ENCODE measurements around the gene ARHGAP26.

ARHGAP26 gene

DNA sequence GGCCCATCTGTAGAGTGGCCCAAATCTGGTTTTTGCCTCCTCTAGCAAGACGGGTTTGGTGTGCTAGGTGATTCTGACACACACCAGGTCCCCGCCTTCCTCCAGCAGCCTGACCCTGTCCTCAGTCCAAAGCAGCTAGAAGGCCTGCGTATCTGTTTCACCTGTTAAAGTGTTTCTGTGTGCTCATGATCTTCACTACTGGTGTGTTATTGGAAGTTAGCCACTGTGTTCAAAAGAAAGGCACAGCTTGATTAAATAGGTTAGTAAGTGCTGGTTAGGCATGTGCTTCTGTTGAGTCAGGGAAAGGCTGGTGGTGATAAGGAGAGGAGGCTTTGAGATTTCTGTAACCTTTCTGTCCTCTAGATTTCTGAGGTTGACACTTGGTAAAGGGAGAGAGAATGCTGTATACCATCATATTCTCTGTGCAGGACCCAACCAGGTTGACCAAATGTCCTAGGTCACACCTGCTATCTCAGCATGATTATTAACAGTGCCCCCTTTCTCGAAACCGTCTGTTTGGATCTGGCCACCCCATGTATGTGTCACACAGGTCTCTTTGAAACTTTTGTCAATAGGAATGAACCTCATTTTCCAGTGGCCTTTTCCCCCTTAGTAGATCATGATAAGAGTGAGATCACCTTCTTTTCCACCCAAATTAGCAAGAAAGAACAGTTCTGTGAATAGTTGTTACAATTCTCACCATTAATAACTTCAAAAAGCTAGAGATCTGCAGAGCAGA, 58.8 kb downstream of the ARHGAP26 start:
- in situ Hi-C loops (cut with MboI; ENCODE audit: low sequenced_read_pairs) = no loop called here

DNA sequence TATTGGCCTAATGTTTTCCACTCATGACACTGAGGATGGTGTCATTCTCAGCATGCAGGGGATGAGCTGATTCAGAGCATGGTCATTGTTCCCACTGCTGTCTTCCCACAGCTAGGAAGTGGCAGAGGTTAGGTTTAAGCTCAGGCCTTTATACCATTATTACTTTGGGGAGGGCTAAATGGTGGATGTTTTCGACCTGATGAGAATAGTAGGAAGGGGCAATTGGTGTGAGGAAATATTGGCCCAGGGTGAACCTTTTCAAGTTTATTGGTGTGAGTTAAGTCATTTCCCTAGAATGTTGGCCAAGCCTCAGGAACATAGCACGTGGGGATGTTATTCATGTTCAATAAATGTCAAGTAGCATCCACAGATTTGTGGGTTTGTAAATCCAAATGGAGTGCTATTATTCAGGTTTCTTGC, 59.6 kb downstream of the ARHGAP26 start:
- in situ Hi-C loops (cut with MboI; ENCODE audit: low sequenced_read_pairs) = no loop called here

DNA sequence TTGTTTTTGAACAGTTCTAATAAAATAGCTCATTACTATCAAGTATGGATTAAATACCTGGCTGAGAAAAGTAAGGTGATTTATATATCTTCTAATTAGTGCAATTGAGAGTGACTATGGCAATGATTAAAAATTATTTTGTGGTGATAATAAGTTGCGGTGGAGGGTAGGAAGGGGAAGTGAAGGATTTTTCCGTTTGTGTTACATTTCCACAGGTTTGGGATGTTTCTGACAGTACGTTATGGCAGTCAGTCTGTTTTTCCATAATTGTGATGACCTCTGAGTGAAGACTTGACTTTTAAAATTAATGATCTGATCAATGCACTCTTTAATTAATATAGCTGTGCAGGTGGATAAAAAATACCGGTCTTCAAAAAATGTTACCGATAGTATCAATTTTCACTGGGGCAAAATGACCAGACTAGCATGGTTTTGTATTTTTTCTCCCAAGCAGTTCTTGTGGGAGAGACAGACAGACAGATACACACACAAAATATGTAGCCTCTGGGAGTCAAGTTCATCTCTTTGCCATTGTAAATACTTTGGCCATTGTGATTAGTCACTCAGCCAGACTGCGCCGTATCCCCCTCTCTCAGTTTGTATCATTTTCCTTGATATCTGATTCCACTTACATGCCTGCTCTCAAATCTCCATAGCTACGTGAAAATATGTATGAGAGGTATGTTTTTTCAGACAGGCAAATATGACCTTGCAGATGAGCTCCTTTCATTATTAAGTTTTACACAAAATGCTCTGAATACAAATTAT, 60.2 kb downstream of the ARHGAP26 start:
- in situ Hi-C loops (cut with MboI; ENCODE audit: low sequenced_read_pairs) = no loop called here

DNA sequence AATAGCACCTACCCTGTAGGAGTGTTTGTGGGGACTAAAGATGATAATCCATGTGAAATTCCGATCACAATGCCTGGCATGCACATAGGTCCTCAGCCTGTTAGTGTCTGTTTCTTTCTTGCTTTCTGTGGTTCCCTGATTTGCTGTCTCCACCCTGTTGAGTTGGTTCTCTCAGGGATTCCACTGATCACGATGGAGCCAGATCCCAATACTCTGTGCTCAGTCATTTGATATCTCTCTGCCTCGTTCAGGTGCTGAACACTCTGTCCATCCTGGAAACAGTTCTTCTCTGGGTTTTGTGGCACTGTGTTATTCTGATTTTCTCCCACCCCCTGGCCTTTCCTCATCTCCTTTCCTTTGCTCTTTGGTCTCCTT, 60.8 kb downstream of the ARHGAP26 start:
- in situ Hi-C loops (cut with MboI; ENCODE audit: low sequenced_read_pairs) = no loop called here

DNA sequence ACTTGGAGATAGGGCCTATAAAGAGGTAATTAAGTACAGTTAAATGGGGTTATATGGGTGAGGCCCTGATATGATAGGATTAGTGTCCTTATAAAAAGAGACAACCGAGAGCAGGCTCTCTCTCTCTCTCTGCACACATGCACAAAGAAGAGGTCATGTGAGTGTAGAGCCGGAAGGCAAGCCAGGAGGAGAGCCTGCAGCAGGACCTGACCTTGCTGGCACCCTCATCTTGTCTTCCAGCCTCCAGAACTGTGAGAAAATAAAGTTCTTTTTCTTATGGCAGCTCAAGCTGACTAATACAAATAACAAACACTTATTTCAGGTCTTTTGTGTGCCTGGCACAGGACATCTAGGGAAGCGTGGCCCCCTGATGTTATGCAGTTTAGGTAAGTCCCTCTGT, 62.1 kb downstream of the ARHGAP26 start:
- in situ Hi-C loops (cut with MboI; ENCODE audit: low sequenced_read_pairs) = no loop called here

DNA sequence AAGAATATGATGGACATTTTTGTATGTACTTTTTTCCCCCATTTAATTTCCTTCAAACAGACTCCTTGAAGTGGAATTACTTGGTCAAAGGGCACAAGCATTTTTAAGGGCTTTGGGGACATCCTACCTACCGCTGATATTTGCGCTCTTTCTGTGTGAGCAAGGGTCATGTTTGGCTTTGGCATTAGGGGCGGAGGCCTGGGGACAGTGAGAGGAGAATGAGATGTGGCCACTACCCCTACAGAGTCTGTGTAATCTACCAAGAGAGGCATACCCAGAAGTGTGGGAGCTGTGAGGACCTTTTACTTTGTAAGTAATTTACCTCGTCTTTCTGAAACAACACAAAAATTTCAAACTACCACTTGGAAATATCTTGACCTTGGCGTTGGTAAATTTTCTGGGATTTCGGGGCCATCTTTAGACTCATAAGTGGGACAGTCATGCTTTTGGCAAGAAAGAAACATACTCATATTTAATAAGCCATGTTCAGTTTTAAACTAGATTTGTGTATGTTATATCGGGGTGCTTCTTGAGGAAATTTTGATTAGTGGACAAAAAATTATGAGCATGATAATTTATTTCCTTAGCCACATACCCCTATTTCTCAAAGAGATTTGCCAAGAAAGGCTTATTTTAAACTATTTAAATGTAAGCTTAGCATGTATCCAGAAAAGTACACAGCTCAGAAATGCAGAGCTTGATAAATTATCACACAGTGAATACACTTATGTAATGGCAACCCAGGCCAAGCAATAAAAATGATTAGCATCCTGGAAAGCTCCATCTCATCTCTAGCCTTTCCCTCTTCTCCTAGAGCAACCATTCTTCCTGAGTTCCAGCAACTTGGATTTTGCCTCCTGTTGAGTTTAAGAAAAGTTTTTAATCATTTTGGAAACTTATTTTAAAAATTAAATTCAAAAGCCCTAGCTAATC, 63.6 kb downstream of the ARHGAP26 start:
- in situ Hi-C loops (cut with MboI; ENCODE audit: low sequenced_read_pairs) = no loop called here

DNA sequence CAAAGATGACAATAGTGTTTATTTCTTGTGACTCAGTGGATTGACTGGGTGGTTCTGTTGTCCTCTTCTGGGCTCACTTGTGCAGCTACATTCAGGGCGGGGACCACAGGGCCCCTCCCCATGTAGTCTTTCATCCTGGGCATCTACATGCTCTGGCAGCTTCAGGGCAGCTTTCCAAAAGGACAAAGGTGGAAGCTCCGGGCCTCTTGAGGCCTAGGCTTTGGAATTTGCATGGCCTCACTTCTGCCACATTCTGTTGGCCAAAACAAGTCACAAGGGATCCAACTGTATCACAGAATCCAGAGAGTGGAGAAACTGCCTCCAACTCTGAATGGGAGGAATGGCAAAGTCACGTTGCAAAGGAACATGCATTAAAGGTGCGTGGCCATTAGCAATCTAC, 64.3 kb downstream of the ARHGAP26 start:
- in situ Hi-C loops (cut with MboI; ENCODE audit: low sequenced_read_pairs) = no loop called here

DNA sequence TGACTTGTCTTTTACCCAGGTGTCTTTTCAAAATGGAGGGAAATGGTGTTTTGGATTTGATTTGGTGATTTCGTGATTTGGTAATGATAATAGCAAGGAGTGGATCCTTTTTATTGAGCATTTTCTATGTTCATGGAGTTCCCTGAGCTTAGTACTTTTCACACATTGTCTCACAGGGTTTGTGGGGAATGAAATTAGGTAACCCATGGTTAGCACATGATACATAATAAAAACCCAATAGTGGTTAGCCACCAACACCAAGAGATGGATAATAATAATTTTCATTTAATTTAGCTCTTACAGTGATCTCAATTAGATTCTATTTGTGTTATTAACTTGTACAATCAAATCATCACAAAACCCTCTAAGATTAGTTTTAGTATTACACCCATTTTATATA, 65.4 kb downstream of the ARHGAP26 start:
- in situ Hi-C loops (cut with MboI; ENCODE audit: low sequenced_read_pairs) = no loop called here

DNA sequence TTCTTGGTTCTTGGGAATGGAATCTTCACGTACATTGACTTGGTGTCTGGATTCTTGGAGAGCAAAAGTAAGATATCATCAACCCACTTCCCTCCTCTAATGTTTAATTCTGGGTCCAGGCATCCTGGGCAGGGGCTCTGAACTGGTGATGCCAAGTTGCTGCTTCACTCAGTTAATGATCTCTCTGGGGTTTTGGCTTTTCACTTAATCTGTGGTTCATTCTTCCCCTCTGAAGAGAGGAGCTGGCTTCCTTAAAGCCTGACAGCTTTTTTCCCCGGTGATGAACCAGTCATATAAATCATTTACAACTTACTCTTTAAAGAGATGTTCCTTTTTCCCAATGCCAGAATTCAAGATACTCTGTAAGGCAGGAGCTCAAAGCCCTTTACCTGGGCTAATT, 65.9 kb downstream of the ARHGAP26 start:
- in situ Hi-C loops (cut with MboI; ENCODE audit: low sequenced_read_pairs) = no loop called here

DNA sequence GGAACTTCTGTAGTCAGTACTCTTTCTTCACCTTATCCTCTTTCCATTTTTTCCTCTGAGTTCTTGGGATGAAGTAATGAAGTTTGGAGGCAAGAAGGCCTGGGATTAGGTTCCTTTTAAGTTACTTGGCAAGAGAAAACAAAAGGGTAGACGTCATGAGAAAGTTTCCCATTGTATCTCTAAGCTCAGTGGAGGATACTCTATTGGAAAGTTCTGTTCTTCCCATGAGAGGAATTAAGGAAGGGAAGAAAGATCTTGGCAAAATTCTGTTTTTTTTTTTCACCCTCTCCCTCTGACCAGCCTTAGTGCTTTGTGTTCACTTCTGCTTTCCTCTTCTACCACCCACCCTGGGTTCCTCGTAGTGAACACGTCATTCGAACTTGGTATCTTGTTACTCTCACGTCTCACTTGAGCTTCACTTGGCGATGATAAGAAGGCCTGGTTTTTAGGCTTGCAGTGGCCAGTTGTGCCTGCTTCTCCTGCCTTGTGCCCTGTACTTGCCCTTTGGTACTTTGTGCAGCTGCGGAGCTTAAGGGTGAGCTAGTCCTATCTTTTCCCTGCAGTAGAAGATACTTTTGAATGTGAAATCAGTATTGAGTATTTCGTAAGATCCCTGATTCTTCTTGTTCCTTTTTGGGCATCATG, 67.0 kb downstream of the ARHGAP26 start:
- in situ Hi-C loops (cut with MboI; ENCODE audit: low sequenced_read_pairs) = no loop called here

DNA sequence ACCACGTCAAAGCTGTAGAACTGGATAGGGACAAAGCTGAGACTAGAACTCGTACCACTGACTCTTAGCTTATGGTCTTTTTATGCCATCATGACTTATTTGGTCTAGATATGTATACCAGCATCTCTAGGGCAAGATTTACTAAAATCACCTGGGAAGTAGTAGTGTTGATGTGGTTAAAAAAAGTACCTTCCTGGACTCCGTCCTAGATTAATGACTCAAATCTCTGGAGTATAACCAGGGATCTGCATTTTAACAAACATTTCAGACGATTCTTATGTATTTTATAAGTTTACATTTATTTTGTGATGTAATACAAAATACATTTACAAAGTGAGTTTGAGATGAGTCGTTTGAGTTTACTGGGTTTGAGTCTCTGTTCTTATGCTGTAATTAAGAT, 68.7 kb downstream of the ARHGAP26 start:
- in situ Hi-C loops (cut with MboI; ENCODE audit: low sequenced_read_pairs) = no loop called here

DNA sequence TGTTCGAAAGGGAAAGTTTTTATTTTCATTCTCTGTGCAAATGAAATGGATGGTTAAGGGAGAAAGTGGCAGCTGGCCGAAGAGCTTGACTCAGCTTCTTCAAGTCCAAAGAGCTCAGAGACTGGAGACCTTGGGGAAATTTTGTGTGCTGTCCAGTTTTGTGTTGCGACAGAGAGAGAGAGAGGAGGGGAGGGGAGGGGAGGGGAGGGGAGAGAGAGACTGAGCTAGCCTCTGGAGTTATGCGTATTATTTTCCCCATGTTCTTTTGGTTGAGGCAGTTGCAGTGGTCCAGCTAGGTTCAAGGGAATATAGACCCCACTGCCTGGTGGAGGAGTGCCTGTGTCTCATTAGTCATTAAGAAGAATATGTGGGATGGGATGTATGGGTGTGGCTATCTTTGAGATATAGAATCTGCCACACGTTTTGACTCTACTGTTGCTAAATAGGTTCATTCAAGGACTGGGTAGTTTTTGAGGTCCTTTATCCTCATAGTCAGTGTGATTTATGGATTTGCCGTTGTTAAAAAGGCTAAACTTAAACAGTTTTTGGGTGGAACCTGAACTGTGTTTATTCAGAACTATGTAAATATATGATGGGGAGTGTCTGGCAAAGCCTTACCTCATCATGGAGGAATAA, 69.7 kb downstream of the ARHGAP26 start:
- in situ Hi-C loops (cut with MboI; ENCODE audit: low sequenced_read_pairs) = no loop called here

DNA sequence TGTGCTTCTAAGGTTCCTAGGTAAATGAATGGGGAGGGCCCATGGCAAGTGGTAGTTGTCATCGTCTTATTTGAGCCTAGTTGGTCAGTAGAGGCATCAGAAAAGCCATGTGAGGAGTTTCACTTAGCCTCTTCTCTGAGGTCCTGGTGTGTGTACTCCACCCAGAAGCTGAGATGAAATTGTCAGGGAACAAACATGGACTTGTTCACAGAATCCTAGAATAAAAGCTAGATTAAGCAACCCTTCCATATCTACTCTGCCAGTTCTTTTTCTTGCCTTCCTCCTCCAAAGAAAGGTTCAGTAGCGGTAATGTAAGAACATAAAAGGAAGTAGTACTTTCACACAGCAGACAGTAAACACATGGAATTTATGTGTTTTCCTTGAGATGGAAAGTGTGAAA, 70.4 kb downstream of the ARHGAP26 start:
- in situ Hi-C loops (cut with MboI; ENCODE audit: low sequenced_read_pairs) = no loop called here

DNA sequence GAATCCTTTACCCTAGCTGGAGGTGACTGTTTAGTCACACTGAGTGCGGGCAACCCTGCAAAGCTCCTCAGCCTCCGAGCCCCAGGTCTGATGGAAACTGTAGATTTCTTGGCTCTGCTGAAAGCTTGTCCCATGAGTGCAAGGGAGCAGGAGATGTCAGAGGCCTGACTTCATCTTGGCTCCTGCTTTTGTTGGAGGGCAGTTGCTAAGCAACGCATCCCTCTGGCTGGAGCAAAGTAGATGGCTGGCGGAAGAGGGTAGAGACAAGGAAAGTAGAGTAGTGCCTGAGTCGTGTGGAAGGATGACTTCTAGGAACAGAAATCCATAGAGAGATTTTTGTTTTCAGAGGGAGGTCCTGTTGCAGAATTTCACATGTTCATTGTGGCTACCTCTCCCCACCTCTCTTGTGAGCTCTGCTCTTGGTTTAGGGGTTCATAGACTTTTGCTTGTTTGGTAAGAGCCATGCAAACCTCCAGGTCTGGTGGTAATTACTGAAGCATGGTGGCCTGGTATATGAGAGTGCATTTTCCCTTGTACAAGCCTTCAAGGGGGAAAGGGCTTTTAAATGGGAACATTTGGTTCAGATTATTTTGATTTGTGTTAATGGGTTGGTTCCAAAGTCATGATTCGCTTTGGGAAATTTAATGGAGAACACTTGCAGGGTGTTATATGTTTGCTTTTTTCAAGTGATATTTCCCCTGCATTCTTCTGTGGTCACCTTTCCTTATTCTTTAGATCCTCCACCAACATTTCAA, 71.5 kb downstream of the ARHGAP26 start:
- in situ Hi-C loops (cut with MboI; ENCODE audit: low sequenced_read_pairs) = no loop called here

DNA sequence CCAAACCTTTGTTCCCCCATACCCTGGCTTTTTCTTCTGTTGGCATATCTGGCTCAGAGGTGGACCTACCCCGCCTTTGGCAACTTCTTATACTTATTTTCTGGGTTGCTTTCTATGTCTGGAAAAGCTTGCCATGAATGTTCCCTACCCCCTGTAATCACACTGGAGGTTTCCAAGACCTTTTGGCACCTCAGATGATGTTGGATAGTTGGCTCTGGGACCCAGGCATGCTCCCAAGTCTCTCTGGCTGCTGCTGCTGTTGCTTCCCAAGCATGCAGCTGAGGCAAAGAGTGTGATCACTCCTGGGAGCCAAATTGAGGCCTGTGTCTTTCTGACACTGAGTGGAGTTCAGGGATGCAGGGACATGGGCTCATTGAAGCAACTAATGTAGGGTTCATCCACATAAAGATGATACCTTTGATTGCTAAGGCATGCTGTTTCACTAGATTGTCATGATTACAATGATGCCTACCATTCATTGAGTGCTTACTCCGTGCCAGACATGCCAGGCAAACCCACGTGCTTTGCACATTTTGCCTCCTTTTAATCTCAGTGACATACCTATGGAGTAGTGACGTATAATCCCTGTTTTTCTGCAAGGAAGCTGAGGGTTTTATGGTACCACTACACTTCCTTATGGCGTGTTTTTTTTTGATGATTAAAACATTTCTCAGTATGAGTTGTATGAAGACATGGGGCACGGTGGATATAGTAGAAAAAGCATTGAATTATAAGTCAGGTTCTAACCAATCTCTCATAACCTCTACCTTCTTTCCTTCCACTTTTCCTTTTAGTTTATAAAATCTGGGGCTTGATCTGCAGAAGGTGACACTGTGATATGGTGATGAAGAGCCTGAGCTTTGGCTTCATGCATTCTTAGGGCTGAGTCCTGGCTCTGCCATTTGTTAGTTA, 73.1 kb downstream of the ARHGAP26 start:
- in situ Hi-C loops (cut with MboI; ENCODE audit: low sequenced_read_pairs) = no loop called here

DNA sequence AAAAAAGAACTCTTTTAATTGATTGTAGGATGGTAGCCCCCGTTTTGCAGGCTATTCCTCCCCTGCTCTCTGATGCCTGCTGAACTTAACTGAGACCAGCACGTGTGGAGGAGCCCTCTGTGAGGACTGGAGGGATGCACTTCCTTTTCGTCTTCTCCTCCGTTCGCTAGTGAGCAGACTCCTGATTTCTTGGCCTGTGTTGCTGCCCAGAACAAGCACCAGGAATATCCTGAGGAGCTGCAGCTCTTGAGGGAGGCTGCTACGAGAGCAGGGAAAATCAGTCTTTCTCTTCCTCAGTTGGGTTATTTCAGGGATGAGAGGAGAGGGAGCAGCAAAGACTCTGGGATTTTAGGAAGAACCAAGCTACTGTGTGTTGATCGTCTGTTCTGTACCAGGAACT, 74.7 kb downstream of the ARHGAP26 start:
- in situ Hi-C loops (cut with MboI; ENCODE audit: low sequenced_read_pairs) = no loop called here

DNA sequence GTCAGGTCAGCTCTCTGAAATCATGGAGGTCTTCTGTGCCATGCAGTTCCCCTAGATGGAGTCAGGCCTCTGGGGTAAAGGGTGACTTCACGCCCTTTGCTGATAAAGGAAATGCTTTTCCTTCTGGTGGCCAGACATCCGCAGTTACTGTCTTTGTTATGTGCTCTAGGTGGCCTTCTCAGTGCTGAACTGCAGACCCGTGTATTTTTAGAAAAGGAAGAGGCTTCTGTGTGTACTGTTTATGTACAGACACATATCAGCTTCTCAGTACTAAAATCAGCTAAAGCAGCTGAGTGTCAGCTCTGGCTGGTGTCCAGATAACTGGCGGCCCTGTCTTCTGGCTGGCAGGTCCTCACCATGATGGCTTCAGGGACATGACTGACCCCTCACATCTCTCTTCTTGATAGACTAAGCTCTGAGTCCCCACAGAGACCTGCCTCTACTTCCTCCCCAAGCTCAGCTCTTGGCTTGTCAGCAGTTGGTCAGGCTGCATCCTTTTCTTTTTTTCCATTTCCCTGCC, 75.3 kb downstream of the ARHGAP26 start:
- in situ Hi-C loops (cut with MboI; ENCODE audit: low sequenced_read_pairs) = no loop called here

DNA sequence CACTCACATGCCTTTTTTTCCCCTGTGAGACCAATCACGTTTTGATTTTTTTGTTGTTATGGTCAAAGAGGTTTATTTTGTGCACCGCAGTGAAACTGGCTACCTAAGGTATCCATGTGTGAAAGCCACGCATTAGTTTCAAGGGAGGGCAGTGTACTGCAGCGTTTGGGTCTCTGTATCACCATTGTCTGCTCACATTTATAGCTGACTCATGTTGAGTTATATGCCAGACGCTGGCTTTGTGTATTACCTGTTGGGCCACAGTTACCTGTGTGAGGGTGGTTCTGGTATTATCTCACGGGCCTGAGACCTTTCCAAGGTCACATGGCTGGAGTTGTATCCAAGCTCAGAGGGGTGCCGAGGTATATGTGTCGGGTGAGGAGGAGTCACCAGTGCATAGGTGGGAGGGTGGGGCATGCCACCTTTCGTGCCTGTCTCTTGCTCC, 75.8 kb downstream of the ARHGAP26 start:
- in situ Hi-C loops (cut with MboI; ENCODE audit: low sequenced_read_pairs) = no loop called here
